HepG2 (cell line): ENCODE data around the gene HOXA13. TPM values are rescaled to one million over a fixed set of nuclear protein-coding genes. Genes with fewer than 3 reads are reported as not detected.

ENCODE experiments used
- ATAC-seq: fragments of 200-7000 bp; cut with Tn5 transposase; 3 replicates; pipeline ENCODE4 v1.9.1; 2020; ENCODE audit warnings: mild to moderate bottlenecking, moderate library complexity
- BruUV-seq: library from RNA; stranded (reverse); fragments of 400-500 nt; replicated peaks from 2 replicates; lab custom pipeline; 2021; lab: Mats Ljungman, UMichigan
- CTCF ChIA-PET: fragments of 300-600 bp; formaldehyde crosslinking; extraction: SDS; loops from one replicate; lab custom pipeline; 2021; ENCODE audit warnings: low total read pairs, inconsistent platforms, low intra/inter-chr PET ratio; lab: Yijun Ruan, JAX
- POLR2A ChIA-PET: fragments of 350-600 bp; sonication (Branson Sonifier 250); formaldehyde crosslinking; loops from one replicate; lab custom pipeline; 2020; ENCODE audit warnings: antibody characterized with exemption, inconsistent platforms; lab: Yijun Ruan, JAX
- DNase-seq: peaks from one replicate; pipeline ENCODE4 v3.0.0-alpha.2; 2015; ENCODE audit warnings: low spot score
- FAIRE-seq: peaks from 3 replicates; lab custom pipeline; 2011; peaks lifted over from hg19 to GRCh38; lab: Jason Lieb, UNC
- H2AFZ ChIP-seq: one replicate; pipeline ENCODE4 v1.6.1; 2011; ENCODE audit warnings: low read length, inconsistent platforms
- H3K27ac ChIP-seq: fragments of 300-600 bp; 3 replicates; pipeline ENCODE4 v1.8.0; 2011; ENCODE audit warnings: mixed run types, mild to moderate bottlenecking, mixed read lengths, low read length, inconsistent platforms; ENCODE audit not compliant: insufficient read depth; ENCODE audit errors: extremely low read length
- H3K27me3 ChIP-seq, 2 experiments: fragments of 200-600 bp in 1 of 2; 2 replicates in 1 of 2; 3 replicates in 1 of 2; pipeline versions ENCODE4 v1.6.0 to v1.8.0; 2011; ENCODE audit warnings: low read length in 2 of 2, mild to moderate bottlenecking in 2 of 2, moderate library complexity in 2 of 2, inconsistent platforms in 1 of 2; ENCODE audit not compliant: insufficient read depth in 2 of 2, control insufficient read depth in 1 of 2
- H3K36me3 ChIP-seq, 2 experiments: fragments of 200-600 bp in 1 of 2; replicated peaks in 1 of 2; 2 replicates in 1 of 2; 3 replicates in 1 of 2; pipeline versions ENCODE4 v1.5.1 to v1.8.0; 2011; ENCODE audit warnings: low read length in 2 of 2, inconsistent platforms in 1 of 2; ENCODE audit not compliant: insufficient read depth in 2 of 2, control insufficient read depth in 1 of 2
- H3K4me1 ChIP-seq: 2 replicates; pipeline ENCODE4 v1.5.1; 2012; ENCODE audit warnings: low read length, inconsistent platforms; ENCODE audit not compliant: insufficient read depth
- H3K4me2 ChIP-seq: 2 replicates; pipeline ENCODE4 v1.6.0; 2011; ENCODE audit warnings: low read depth, low read length, inconsistent platforms
- H3K4me3 ChIP-seq, 3 experiments: fragments of 200-600 bp in 1 of 3; sonication (generic), shearing (Covaris generic) in 1 of 3; replicated peaks in 1 of 3; 2 replicates each; pipeline ENCODE4 v1.5.1; 2011 to 2016; ENCODE audit warnings: low read length in 3 of 3, inconsistent platforms in 2 of 3, low read depth in 2 of 3, mild to moderate bottlenecking in 2 of 3, control low read depth in 1 of 3, mixed read lengths in 1 of 3; ENCODE audit not compliant: insufficient read depth in 1 of 3
- H3K79me2 ChIP-seq: one replicate; pipeline ENCODE4 v1.6.1; 2011; ENCODE audit warnings: low read length, inconsistent platforms; ENCODE audit not compliant: insufficient read depth
- H3K9ac ChIP-seq: 2 replicates; pipeline ENCODE4 v1.6.0; 2011; ENCODE audit warnings: mild to moderate bottlenecking, low read depth, low read length, inconsistent platforms; ENCODE audit not compliant: insufficient read depth
- H3K9me3 ChIP-seq: 2 replicates; pipeline ENCODE4 v1.5.1; 2012; ENCODE audit warnings: mild to moderate bottlenecking, low read length
- H4K20me1 ChIP-seq: 2 replicates; pipeline ENCODE4 v1.6.0; 2011; ENCODE audit warnings: inconsistent platforms, mild to moderate bottlenecking, low read length, moderate library complexity; ENCODE audit not compliant: insufficient read depth
- RBFOX2 ChIP-seq: fragments of 200-400 bp; formaldehyde crosslinking; IDR thresholded peaks from 2 replicates; pipeline ENCODE4 v1.6.1; 2017; ENCODE audit warnings: low read depth, mild to moderate bottlenecking, low read length
- ZNF326 ChIP-seq: sonication (generic); formaldehyde crosslinking; IDR thresholded peaks from 2 replicates; pipeline ENCODE4 v1.4.0; 2020; ENCODE audit warnings: missing genetic modification reagents, borderline replicate concordance
- ZSCAN30 ChIP-seq: sonication (generic); formaldehyde crosslinking; IDR thresholded peaks from 2 replicates; pipeline ENCODE4 v1.5.0; 2020; ENCODE audit warnings: mild to moderate bottlenecking, missing genetic modification reagents
- WGBS: methylation state at CpG from one replicate; pipeline ENCODE4 v1.1.6; 2017; ENCODE audit warnings: low lambda C conversion rate; 5-methylcytosine and 5-hydroxymethylcytosine counted together
- in situ Hi-C: cut with HindIII; loops from 2 replicates; pipeline ENCODE4 v1.10.0; 2017; ENCODE audit warnings: low pct_unique_long_range_greater_than_20kb; ENCODE audit not compliant: extremely low pct_ligation_motif_present
- intact Hi-C: fragments of 100-400 bp; cut with micrococcal nuclease; formaldehyde crosslinking; loops from one replicate; pipeline ENCODE4 v1.10.0; 2022; ENCODE audit not compliant: unreplicated experiment
- polyA plus RNA-seq, 8 experiments: library from polyadenylated mRNA; depleted of rRNA in 3 of 8; stranded (reverse) in 7 of 8; unstranded in 1 of 8; fragments of >200 nt; fragmentation: Illumina TruSeq in 4 of 8; extraction: Trizol in 4 of 8; gene quantifications; 2 replicates each; pipeline versions ENCODE4 v1.2.1 to v1.2.3, GENCODE V29; 2011 to 2016; ENCODE audit warnings: low read depth in 4 of 8, missing spikeins in 1 of 8, mixed read lengths in 1 of 8; ENCODE audit not compliant: insufficient read depth in 1 of 8
- total RNA-seq, 5 experiments: library from RNA; depleted of rRNA; stranded (reverse); fragments of >200 nt; fragmentation: Illumina TruSeq; extraction: Trizol; gene quantifications; 2 replicates each; pipeline ENCODE4 v1.2.3, GENCODE V29; 2016; ENCODE audit warnings: low read depth in 1 of 5
- TF ChIP-seq, protein P1 (sequence below): sonication (generic); formaldehyde crosslinking; IDR thresholded peaks from 2 replicates; pipeline ENCODE4 v1.4.0; 2020; ENCODE audit warnings: missing genetic modification reagents
- TF ChIP-seq, protein P2 (sequence below): sonication (generic); formaldehyde crosslinking; IDR thresholded peaks from 2 replicates; pipeline ENCODE4 v1.5.1; 2020; ENCODE audit warnings: missing genetic modification reagents, mild to moderate bottlenecking, borderline replicate concordance
- TF ChIP-seq, protein P3 (sequence below), 2 experiments: IDR thresholded peaks; 2 replicates each; pipeline ENCODE4 v1.6.1; 2011 to 2012; ENCODE audit warnings: low read length in 2 of 2, borderline replicate concordance in 1 of 2, low read depth in 1 of 2, mild to moderate bottlenecking in 1 of 2, moderate library complexity in 1 of 2
- TF ChIP-seq, protein P4 (sequence below): sonication (generic); formaldehyde crosslinking; conservative IDR thresholded peaks from 2 replicates; pipeline ENCODE4 v1.8.0; 2022; ENCODE audit warnings: low read depth, missing genetic modification reagents
- TF ChIP-seq, protein P5 (sequence below): sonication (generic); formaldehyde crosslinking; IDR thresholded peaks from 2 replicates; pipeline ENCODE4 v1.9.0; 2021; ENCODE audit warnings: missing genetic modification reagents, mild to moderate bottlenecking, borderline replicate concordance
- TF ChIP-seq, protein P6 (sequence below): sonication (generic); formaldehyde crosslinking; IDR thresholded peaks from 2 replicates; pipeline ENCODE4 v1.8.0; 2022; ENCODE audit warnings: mild to moderate bottlenecking, missing genetic modification reagents; ENCODE audit not compliant: insufficient replicate concordance

The HOXA13 gene
- total and polyA plus RNA-seq, 2 of the 13 experiments (the other 11 are each of a cell fraction or from before 2014, with no cell fraction given) = 0.01 to 0.04 TPM

DNA sequence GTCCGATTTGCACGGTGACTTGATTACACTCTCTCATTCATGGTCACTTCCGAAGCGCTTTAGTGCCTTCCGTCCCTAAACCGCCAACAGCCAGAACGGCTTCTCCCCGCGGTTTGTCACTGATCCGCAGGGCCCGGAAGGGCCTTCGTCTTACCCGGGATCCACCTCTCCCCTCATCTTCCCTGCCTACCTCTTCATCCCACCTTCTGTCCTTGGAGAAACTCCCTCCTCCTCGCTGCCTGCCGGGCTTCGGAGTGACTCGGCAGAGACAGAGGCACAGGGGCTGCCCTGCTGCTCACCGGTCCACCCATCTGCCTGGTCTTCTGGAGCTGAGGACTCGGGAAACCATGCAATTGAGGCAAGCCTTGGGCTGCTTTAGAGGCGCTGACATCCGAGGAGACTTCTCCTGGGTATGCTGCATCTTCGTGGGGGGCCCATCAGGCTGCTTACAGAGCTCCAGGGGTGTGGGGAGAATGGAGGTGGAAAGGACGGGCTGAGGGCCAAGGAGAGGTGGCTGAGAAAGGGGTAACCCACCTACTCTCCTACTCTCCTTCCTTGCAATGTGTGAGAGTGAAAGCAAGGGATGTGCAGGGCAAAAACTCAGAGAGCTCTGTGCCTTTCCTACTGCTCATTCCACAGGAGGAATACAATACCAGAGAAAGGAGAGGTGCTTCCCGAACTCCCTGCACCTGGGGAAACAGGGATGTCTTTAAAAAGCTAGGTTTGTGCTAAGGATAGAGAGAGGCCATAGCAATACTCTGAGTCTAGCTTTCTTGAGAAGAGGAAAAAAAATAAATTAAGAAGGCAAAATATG is 13.8 kb downstream of the HOXA13 start:
- Histone ChIP-seq H3K4me2 (no peak overlapping the region), H3K79me2 (no peaks in the 10 kb centered on the region), H4K20me1 (peaks cover 6% of the 10 kb centered on the region; the same call in 1 of the 2 replicates), H2AFZ (no peak overlapping the region), H3K27me3 (peaks cover 31 to 96% of the 10 kb centered on the region in 2 experiments), H3K4me1 (peaks cover 37% of the 10 kb centered on the region), H3K27ac (no peak overlapping the region), H3K9me3 (no peaks in the 10 kb centered on the region), H3K9ac (no peak overlapping the region), H3K4me3 (no peak overlapping the region), H3K36me3 (no peaks in the 10 kb centered on the region)
- FAIRE-seq = no peak
- CTCF ChIA-PET = no interaction called here
- POLR2A ChIA-PET = no interaction called here
- no peak for DNase-seq
- no TSS peak for BruUV-seq
- 58% methylated on average over 24 of the region's 24 CpGs for WGBS
- intact Hi-C loops (no loop called here), in situ Hi-C loops (no loop called here)
- no peak for ATAC-seq
- TF ChIP-seq, protein P1, sequence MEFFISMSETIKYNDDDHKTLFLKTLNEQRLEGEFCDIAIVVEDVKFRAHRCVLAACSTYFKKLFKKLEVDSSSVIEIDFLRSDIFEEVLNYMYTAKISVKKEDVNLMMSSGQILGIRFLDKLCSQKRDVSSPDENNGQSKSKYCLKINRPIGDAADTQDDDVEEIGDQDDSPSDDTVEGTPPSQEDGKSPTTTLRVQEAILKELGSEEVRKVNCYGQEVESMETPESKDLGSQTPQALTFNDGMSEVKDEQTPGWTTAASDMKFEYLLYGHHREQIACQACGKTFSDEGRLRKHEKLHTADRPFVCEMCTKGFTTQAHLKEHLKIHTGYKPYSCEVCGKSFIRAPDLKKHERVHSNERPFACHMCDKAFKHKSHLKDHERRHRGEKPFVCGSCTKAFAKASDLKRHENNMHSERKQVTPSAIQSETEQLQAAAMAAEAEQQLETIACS (CRISPR knock-in tag) = no peak
- TF ChIP-seq, protein P2, sequence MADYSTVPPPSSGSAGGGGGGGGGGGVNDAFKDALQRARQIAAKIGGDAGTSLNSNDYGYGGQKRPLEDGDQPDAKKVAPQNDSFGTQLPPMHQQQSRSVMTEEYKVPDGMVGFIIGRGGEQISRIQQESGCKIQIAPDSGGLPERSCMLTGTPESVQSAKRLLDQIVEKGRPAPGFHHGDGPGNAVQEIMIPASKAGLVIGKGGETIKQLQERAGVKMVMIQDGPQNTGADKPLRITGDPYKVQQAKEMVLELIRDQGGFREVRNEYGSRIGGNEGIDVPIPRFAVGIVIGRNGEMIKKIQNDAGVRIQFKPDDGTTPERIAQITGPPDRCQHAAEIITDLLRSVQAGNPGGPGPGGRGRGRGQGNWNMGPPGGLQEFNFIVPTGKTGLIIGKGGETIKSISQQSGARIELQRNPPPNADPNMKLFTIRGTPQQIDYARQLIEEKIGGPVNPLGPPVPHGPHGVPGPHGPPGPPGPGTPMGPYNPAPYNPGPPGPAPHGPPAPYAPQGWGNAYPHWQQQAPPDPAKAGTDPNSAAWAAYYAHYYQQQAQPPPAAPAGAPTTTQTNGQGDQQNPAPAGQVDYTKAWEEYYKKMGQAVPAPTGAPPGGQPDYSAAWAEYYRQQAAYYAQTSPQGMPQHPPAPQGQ (CRISPR knock-in tag) = no peak
- TF ChIP-seq, protein P3, sequence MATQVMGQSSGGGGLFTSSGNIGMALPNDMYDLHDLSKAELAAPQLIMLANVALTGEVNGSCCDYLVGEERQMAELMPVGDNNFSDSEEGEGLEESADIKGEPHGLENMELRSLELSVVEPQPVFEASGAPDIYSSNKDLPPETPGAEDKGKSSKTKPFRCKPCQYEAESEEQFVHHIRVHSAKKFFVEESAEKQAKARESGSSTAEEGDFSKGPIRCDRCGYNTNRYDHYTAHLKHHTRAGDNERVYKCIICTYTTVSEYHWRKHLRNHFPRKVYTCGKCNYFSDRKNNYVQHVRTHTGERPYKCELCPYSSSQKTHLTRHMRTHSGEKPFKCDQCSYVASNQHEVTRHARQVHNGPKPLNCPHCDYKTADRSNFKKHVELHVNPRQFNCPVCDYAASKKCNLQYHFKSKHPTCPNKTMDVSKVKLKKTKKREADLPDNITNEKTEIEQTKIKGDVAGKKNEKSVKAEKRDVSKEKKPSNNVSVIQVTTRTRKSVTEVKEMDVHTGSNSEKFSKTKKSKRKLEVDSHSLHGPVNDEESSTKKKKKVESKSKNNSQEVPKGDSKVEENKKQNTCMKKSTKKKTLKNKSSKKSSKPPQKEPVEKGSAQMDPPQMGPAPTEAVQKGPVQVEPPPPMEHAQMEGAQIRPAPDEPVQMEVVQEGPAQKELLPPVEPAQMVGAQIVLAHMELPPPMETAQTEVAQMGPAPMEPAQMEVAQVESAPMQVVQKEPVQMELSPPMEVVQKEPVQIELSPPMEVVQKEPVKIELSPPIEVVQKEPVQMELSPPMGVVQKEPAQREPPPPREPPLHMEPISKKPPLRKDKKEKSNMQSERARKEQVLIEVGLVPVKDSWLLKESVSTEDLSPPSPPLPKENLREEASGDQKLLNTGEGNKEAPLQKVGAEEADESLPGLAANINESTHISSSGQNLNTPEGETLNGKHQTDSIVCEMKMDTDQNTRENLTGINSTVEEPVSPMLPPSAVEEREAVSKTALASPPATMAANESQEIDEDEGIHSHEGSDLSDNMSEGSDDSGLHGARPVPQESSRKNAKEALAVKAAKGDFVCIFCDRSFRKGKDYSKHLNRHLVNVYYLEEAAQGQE (IDR thresholded peaks at IDR 0.05; ENCODE audit: borderline replicate concordance in 1 of 2, low read depth in 1 of 2, low read length in 2 of 2) = no peak
- TF ChIP-seq ZSCAN30 (CRISPR knock-in tag) (no peak), RBFOX2 (no peak), ZNF326 (no peak)
- TF ChIP-seq, protein P4, sequence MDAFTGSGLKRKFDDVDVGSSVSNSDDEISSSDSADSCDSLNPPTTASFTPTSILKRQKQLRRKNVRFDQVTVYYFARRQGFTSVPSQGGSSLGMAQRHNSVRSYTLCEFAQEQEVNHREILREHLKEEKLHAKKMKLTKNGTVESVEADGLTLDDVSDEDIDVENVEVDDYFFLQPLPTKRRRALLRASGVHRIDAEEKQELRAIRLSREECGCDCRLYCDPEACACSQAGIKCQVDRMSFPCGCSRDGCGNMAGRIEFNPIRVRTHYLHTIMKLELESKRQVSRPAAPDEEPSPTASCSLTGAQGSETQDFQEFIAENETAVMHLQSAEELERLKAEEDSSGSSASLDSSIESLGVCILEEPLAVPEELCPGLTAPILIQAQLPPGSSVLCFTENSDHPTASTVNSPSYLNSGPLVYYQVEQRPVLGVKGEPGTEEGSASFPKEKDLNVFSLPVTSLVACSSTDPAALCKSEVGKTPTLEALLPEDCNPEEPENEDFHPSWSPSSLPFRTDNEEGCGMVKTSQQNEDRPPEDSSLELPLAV = no peak
- TF ChIP-seq, protein P5, sequence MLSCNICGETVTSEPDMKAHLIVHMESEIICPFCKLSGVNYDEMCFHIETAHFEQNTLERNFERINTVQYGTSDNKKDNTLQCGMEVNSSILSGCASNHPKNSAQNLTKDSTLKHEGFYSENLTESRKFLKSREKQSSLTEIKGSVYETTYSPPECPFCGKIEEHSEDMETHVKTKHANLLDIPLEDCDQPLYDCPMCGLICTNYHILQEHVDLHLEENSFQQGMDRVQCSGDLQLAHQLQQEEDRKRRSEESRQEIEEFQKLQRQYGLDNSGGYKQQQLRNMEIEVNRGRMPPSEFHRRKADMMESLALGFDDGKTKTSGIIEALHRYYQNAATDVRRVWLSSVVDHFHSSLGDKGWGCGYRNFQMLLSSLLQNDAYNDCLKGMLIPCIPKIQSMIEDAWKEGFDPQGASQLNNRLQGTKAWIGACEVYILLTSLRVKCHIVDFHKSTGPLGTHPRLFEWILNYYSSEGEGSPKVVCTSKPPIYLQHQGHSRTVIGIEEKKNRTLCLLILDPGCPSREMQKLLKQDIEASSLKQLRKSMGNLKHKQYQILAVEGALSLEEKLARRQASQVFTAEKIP = no peak
- TF ChIP-seq, protein P6, sequence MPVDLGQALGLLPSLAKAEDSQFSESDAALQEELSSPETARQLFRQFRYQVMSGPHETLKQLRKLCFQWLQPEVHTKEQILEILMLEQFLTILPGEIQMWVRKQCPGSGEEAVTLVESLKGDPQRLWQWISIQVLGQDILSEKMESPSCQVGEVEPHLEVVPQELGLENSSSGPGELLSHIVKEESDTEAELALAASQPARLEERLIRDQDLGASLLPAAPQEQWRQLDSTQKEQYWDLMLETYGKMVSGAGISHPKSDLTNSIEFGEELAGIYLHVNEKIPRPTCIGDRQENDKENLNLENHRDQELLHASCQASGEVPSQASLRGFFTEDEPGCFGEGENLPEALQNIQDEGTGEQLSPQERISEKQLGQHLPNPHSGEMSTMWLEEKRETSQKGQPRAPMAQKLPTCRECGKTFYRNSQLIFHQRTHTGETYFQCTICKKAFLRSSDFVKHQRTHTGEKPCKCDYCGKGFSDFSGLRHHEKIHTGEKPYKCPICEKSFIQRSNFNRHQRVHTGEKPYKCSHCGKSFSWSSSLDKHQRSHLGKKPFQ = no peak
